PC-9 (cell line): ENCODE measurements around the gene GSX2. TPM values are rescaled to one million over a fixed set of nuclear protein-coding genes. Genes with fewer than 3 reads are reported as not detected.
"Not testable (repeated sequence)": the region's sequence is repeated elsewhere in the genome, so short reads cannot be mapped to it uniquely, and the experiment has no call there.

Source experiments
- BruUV-seq: library from RNA; stranded (reverse); fragments of 400-500 nt; replicated peaks from 2 replicates; lab custom pipeline; 2021; lab: Mats Ljungman, UMichigan
- CTCF ChIA-PET: fragments of 300-600 bp; sonication (Branson Sonifier 250); formaldehyde crosslinking; loops from one replicate; lab custom pipeline; 2022; ENCODE audit warnings: antibody characterized with exemption; lab: Charles Lee
- POLR2A ChIA-PET: fragments of 300-600 bp; sonication (Branson Sonifier 250); formaldehyde crosslinking; loops from one replicate; lab custom pipeline; 2022; ENCODE audit warnings: antibody characterized with exemption; ENCODE audit not compliant: unreplicated experiment; lab: Charles Lee
- DNase-seq, 2 experiments: peaks; one replicate each; pipeline versions ENCODE4 v3.0.0 to v3.0.0-alpha.2; 2015 to 2022; ENCODE audit warnings: mixed read lengths in 1 of 2
- H2AFZ ChIP-seq: fragments of 200-600 bp; sonication (generic); 2 replicates; pipeline ENCODE4 v1.8.1; 2017; ENCODE audit warnings: antibody characterized with exemption
- H3F3A ChIP-seq: fragments of 200-600 bp; sonication (generic); 2 replicates; pipeline ENCODE4 v1.8.1; 2017; ENCODE audit warnings: antibody characterized with exemption, mild to moderate bottlenecking, low read depth; ENCODE audit not compliant: insufficient read depth
- H3K27ac ChIP-seq: fragments of 200-600 bp; sonication (generic); 2 replicates; pipeline ENCODE4 v1.6.1; 2016; ENCODE audit warnings: mixed run types
- H3K27me3 ChIP-seq: fragments of 200-600 bp; sonication (generic); 2 replicates; pipeline ENCODE4 v1.6.1; 2016; ENCODE audit warnings: low read depth, mixed run types; ENCODE audit not compliant: insufficient read depth
- H3K36me3 ChIP-seq: fragments of 200-600 bp; sonication (generic); 2 replicates; pipeline ENCODE4 v1.6.1; 2016; ENCODE audit warnings: low read depth, mixed run types
- H3K4me1 ChIP-seq: fragments of 200-600 bp; sonication (generic); replicated peaks from 2 replicates; pipeline ENCODE4 v1.6.1; 2016; ENCODE audit warnings: mixed run types; ENCODE audit not compliant: insufficient read depth
- H3K4me2 ChIP-seq: fragments of 200-600 bp; sonication (generic); 2 replicates; pipeline ENCODE4 v1.6.1; 2017; ENCODE audit warnings: mixed run types
- H3K4me3 ChIP-seq: fragments of 200-600 bp; sonication (generic); 2 replicates; pipeline ENCODE4 v1.6.1; 2016; ENCODE audit warnings: mixed run types
- H3K79me2 ChIP-seq: fragments of 200-600 bp; sonication (generic); 2 replicates; pipeline ENCODE4 v1.6.1; 2017; ENCODE audit warnings: low read depth, mixed run types
- H3K9me2 ChIP-seq: fragments of 200-600 bp; sonication (generic); 2 replicates; pipeline ENCODE4 v1.8.1; 2017; ENCODE audit warnings: mild to moderate bottlenecking; ENCODE audit not compliant: insufficient read depth
- H3K9me3 ChIP-seq: fragments of 200-600 bp; sonication (generic); 2 replicates; pipeline ENCODE4 v1.8.1; 2016; ENCODE audit warnings: low read depth; ENCODE audit not compliant: insufficient read depth
- H4K20me1 ChIP-seq: fragments of 200-600 bp; sonication (generic); 2 replicates; pipeline ENCODE4 v1.8.1; 2017; ENCODE audit not compliant: insufficient read depth
- EZH2 ChIP-seq: fragments of 200-600 bp; sonication (generic); IDR thresholded peaks from 2 replicates; pipeline ENCODE4 v1.8.0; 2017; ENCODE audit warnings: antibody characterized with exemption, low read depth
- intact Hi-C: fragments of 100-400 bp; cut with micrococcal nuclease; formaldehyde crosslinking; loops from one replicate; pipeline ENCODE4 v1.10.0; 2022; ENCODE audit not compliant: unreplicated experiment
- total RNA-seq: library from RNA; stranded (reverse); gene quantifications from 2 replicates; pipeline ENCODE4 v1.2.3, GENCODE V29; 2021
- TF ChIP-seq, protein P1 (sequence below): fragments of 200-600 bp; sonication (generic); conservative IDR thresholded peaks from 2 replicates; pipeline ENCODE4 v1.6.1; 2017; ENCODE audit warnings: mixed run types, antibody characterized with exemption, mild to moderate bottlenecking, moderate library complexity

Gene GSX2
- total RNA-seq, 1 experiment from 2014 or later = not detected

DNA sequence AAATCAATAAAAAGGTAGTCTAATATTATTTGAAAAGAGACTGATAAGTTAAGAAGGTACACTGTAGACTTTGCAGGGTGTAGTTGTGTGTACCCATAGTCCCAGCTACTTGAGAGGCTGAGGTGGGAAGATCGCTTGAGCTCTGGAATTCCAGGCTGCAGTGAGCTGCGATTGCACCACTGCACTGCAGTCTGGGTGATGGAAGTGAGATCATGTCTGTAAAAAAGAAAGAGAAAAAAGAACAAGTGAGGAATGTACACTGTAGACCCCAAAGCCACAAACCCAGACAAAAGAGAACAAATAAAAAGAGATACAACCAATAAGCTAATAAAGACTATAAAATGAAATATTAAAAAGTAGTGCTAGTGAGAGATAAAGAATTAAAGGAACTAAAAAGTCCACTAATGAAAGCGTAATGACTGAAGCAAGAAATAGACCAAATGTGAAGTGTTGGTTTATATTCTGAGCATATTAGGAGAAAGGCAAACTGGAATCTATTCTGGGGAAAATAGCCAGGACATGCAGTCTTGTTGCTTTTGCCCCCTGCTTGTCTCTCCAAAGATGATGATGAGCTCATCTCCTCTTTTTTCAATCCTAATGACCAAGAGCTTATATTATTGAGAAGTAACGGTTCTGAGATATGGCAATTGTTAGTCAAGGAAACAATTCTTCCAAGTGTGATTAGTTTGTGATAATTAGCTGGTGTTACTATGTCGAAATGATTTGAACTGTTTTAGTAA, 19.1 kb downstream of the GSX2 start:
- ChIA-PET CTCF (no interaction called here), POLR2A (no interaction called here)
- BruUV-seq = no TSS peak
- Histone ChIP-seq H2AFZ (no peak overlapping the region), H3K9me2 (no peaks in the 10 kb centered on the region), H3K4me1 (no peaks in the 10 kb centered on the region), H3K36me3 (no peaks in the 10 kb centered on the region), H3K27me3 (no peaks in the 10 kb centered on the region), H3K9me3 (no peaks in the 10 kb centered on the region), H4K20me1 (no peaks in the 10 kb centered on the region), H3K4me2 (no peak overlapping the region), H3K27ac (no peak overlapping the region), H3K79me2 (no peaks in the 10 kb centered on the region), H3K4me3 (no peak overlapping the region), H3F3A (no peaks in the 10 kb centered on the region)
- intact Hi-C loops = no loop called here
- no peak for DNase-seq
- TF ChIP-seq, protein P1, sequence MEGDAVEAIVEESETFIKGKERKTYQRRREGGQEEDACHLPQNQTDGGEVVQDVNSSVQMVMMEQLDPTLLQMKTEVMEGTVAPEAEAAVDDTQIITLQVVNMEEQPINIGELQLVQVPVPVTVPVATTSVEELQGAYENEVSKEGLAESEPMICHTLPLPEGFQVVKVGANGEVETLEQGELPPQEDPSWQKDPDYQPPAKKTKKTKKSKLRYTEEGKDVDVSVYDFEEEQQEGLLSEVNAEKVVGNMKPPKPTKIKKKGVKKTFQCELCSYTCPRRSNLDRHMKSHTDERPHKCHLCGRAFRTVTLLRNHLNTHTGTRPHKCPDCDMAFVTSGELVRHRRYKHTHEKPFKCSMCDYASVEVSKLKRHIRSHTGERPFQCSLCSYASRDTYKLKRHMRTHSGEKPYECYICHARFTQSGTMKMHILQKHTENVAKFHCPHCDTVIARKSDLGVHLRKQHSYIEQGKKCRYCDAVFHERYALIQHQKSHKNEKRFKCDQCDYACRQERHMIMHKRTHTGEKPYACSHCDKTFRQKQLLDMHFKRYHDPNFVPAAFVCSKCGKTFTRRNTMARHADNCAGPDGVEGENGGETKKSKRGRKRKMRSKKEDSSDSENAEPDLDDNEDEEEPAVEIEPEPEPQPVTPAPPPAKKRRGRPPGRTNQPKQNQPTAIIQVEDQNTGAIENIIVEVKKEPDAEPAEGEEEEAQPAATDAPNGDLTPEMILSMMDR = no peak
- no peak for TF ChIP-seq EZH2

DNA sequence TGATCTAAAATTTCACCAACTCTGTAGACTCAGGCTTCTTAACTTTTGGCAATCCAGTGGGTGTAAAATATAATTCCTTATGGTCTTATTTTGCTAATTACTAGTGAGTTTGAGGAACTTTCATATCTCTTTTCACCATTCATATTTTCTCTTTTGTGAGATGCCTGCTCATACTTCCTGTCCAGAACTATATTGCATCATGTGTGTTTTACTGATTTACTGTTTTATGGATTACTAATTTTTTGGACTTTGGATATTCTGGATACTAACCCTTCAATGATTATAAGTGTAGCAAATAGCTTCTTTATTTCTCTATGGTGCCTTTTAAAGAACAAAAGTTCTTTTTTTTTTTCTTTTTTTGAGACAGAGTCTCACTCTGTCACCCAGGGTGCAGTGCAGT, 20.6 kb downstream of the GSX2 start:
- Histone ChIP-seq H3K4me1 (no peaks in the 10 kb centered on the region), H3K4me3 (no peak overlapping the region), H3K27ac (no peak overlapping the region), H2AFZ (no peak overlapping the region), H3K79me2 (no peaks in the 10 kb centered on the region), H3F3A (no peaks in the 10 kb centered on the region), H4K20me1 (no peaks in the 10 kb centered on the region), H3K9me3 (no peaks in the 10 kb centered on the region), H3K4me2 (no peak overlapping the region), H3K27me3 (no peaks in the 10 kb centered on the region), H3K9me2 (no peaks in the 10 kb centered on the region), H3K36me3 (no peaks in the 10 kb centered on the region)
- no TSS peak for BruUV-seq
- TF ChIP-seq, protein P1 = no peak
- TF ChIP-seq EZH2 = no peak
- CTCF ChIA-PET = no interaction called here
- intact Hi-C loops = no loop called here
- POLR2A ChIA-PET = no interaction called here
- no peak for DNase-seq

DNA sequence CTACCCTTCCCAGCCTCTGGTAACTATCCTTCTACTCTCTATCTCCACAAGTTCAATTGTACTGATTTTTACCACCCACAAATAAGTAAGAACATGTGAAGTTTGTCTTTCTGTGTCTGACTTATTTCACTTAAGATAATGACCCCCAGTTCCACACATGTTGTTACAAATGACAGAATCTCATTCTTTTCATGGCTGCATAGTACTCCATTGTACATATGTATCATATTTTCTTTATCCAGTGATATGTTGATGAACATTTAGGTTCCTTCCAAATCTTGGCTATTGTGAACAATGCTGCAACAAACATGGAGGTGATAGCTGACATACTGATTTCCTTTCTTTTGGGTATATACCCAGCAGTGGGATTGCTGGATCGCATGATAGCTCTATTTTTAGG, 27.7 kb downstream of the GSX2 start:
- CTCF ChIA-PET = no interaction called here
- BruUV-seq = no TSS peak
- H3K27me3 ChIP-seq = no peaks in the 10 kb centered on the region
- no peaks in the 10 kb centered on the region for H3K4me1 ChIP-seq
- no peaks in the 10 kb centered on the region for H3K79me2 ChIP-seq
- no peaks in the 10 kb centered on the region for H3K9me3 ChIP-seq
- H2AFZ ChIP-seq = no peak overlapping the region
- TF ChIP-seq, protein P1 = no peak
- no peak for TF ChIP-seq EZH2
- no peak overlapping the region for H3K27ac ChIP-seq
- intact Hi-C loops = no loop called here
- H3K36me3 ChIP-seq = no peaks in the 10 kb centered on the region
- H3F3A ChIP-seq = no peaks in the 10 kb centered on the region
- H4K20me1 ChIP-seq = no peaks in the 10 kb centered on the region
- H3K4me3 ChIP-seq = no peak overlapping the region
- H3K9me2 ChIP-seq = no peaks in the 10 kb centered on the region
- DNase-seq = no peak
- POLR2A ChIA-PET = no interaction called here
- H3K4me2 ChIP-seq = no peak overlapping the region

DNA sequence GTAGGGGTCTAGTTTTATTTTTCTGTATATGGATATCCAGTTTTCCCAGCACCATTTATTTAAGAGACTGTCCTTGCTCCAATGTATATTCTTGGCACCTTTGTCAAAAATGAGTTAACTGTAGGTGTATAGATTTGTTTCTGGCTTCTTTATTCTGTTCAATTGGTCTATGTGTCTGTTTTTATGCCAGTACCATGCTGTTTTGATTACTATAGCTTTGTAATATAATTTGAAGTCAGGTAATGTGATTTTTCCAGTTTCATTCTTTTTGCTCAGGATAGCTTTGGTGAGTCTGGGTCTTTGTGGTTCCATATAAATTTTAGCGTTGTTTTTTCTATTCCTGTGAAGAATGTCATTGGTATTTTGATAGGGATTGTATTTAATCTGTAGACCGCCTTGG, 28.7 kb downstream of the GSX2 start:
- H3K9me2 ChIP-seq, POLR2A ChIA-PET, H3K79me2 ChIP-seq, BruUV-seq, H3K27me3 ChIP-seq, DNase-seq, H3K36me3 ChIP-seq, H3K4me1 ChIP-seq, H2AFZ ChIP-seq, H4K20me1 ChIP-seq, H3K4me3 ChIP-seq, H3K27ac ChIP-seq, H3K4me2 ChIP-seq, H3K9me3 ChIP-seq, H3F3A ChIP-seq, intact Hi-C loops, CTCF ChIA-PET: not testable (repeated sequence)
